Measurements from ENCODE around the gene KRT78.

Gene KRT78

GRCh38 chr12:52878507-52879393 is 30.0 kb upstream of the KRT78 start:
- Histone ChIP-seq H3K9ac (ENCODE audit: low read depth, low read length) (peak overlapping the region; percentile 58), H3K9me3 (ENCODE audit: control insufficient read depth, insufficient read depth, low read length) (no peaks in the 10 kb centered on the region), H3K36me3 (ENCODE audit: control insufficient read depth, insufficient read depth, low read length) (no peaks in the 10 kb centered on the region), H3K4me3 (ENCODE audit: low read depth, low read length) (peak overlapping the region; percentile 46), H3K27me3 (ENCODE audit: control insufficient read depth, insufficient read depth, low read length) (peaks cover 16% of the 10 kb centered on the region), H3K4me1 (ENCODE audit: control insufficient read depth, insufficient read depth, low read length) (peaks cover 2% of the 10 kb centered on the region)

- peaks cover 6% of the 10 kb centered on the region for H3K4me1 ChIP-seq (ENCODE audit: control insufficient read depth, insufficient read depth, low read length)
- no peaks in the 10 kb centered on the region for H3K9me3 ChIP-seq (ENCODE audit: control insufficient read depth, insufficient read depth, low read length)
- no peak overlapping the region for H3K4me3 ChIP-seq (ENCODE audit: low read depth, low read length)
- H3K36me3 ChIP-seq (ENCODE audit: control insufficient read depth, insufficient read depth, low read length): no peaks in the 10 kb centered on the region
- H3K27me3 ChIP-seq (ENCODE audit: control insufficient read depth, insufficient read depth, low read length): peaks cover 24% of the 10 kb centered on the region
- no peak overlapping the region for H3K9ac ChIP-seq (ENCODE audit: low read depth, low read length)
These were observed 28.4 kb upstream of the KRT78 start for GRCh38 chr12:52877242-52877641.

GRCh38 chr12:52876372-52876771 is 27.6 kb upstream of the KRT78 start:
- Histone ChIP-seq H3K9me3 (ENCODE audit: control insufficient read depth, insufficient read depth, low read length) (no peaks in the 10 kb centered on the region), H3K36me3 (ENCODE audit: control insufficient read depth, insufficient read depth, low read length) (no peaks in the 10 kb centered on the region), H3K4me3 (ENCODE audit: low read depth, low read length) (no peak overlapping the region), H3K9ac (ENCODE audit: low read depth, low read length) (no peak overlapping the region), H3K27me3 (ENCODE audit: control insufficient read depth, insufficient read depth, low read length) (peaks cover 28% of the 10 kb centered on the region), H3K4me1 (ENCODE audit: control insufficient read depth, insufficient read depth, low read length) (peaks cover 6% of the 10 kb centered on the region)

- H3K9ac ChIP-seq (ENCODE audit: low read depth, low read length): no peak overlapping the region
- peaks cover 30% of the 10 kb centered on the region for H3K27me3 ChIP-seq (ENCODE audit: control insufficient read depth, insufficient read depth, low read length)
- no peaks in the 10 kb centered on the region for H3K36me3 ChIP-seq (ENCODE audit: control insufficient read depth, insufficient read depth, low read length)
- H3K4me3 ChIP-seq (ENCODE audit: low read depth, low read length): peak overlapping the region; percentile 30
- H3K4me1 ChIP-seq (ENCODE audit: control insufficient read depth, insufficient read depth, low read length): peaks cover 6% of the 10 kb centered on the region
- H3K9me3 ChIP-seq (ENCODE audit: control insufficient read depth, insufficient read depth, low read length): no peaks in the 10 kb centered on the region
These were observed 26.0 kb upstream of the KRT78 start for GRCh38 chr12:52874573-52875435.

GRCh38 chr12:52873832-52874572 is 25.2 kb upstream of the KRT78 start:
- Histone ChIP-seq H3K9ac (ENCODE audit: low read depth, low read length) (no peak overlapping the region), H3K27me3 (ENCODE audit: control insufficient read depth, insufficient read depth, low read length) (peaks cover 29% of the 10 kb centered on the region), H3K4me3 (ENCODE audit: low read depth, low read length) (peak overlapping the region; percentile 59), H3K9me3 (ENCODE audit: control insufficient read depth, insufficient read depth, low read length) (no peaks in the 10 kb centered on the region), H3K4me1 (ENCODE audit: control insufficient read depth, insufficient read depth, low read length) (peaks cover 6% of the 10 kb centered on the region), H3K36me3 (ENCODE audit: control insufficient read depth, insufficient read depth, low read length) (no peaks in the 10 kb centered on the region)

- H3K9me3 ChIP-seq (ENCODE audit: control insufficient read depth, insufficient read depth, low read length): no peaks in the 10 kb centered on the region
- no peak overlapping the region for H3K9ac ChIP-seq (ENCODE audit: low read depth, low read length)
- peak overlapping the region; percentile 59 for H3K4me3 ChIP-seq (ENCODE audit: low read depth, low read length)
- no peaks in the 10 kb centered on the region for H3K36me3 ChIP-seq (ENCODE audit: control insufficient read depth, insufficient read depth, low read length)
- peaks cover 6% of the 10 kb centered on the region for H3K4me1 ChIP-seq (ENCODE audit: control insufficient read depth, insufficient read depth, low read length)
- H3K27me3 ChIP-seq (ENCODE audit: control insufficient read depth, insufficient read depth, low read length): peaks cover 24% of the 10 kb centered on the region
These were observed 24.7 kb upstream of the KRT78 start for GRCh38 chr12:52873513-52873831.

GRCh38 chr12:52872644-52873389 is 24.0 kb upstream of the KRT78 start:
- Histone ChIP-seq H3K36me3 (ENCODE audit: control insufficient read depth, insufficient read depth, low read length) (no peaks in the 10 kb centered on the region), H3K27me3 (ENCODE audit: control insufficient read depth, insufficient read depth, low read length) (peaks cover 23% of the 10 kb centered on the region), H3K4me3 (ENCODE audit: low read depth, low read length) (no peak overlapping the region), H3K9ac (ENCODE audit: low read depth, low read length) (no peak overlapping the region), H3K9me3 (ENCODE audit: control insufficient read depth, insufficient read depth, low read length) (no peaks in the 10 kb centered on the region), H3K4me1 (ENCODE audit: control insufficient read depth, insufficient read depth, low read length) (peaks cover 6% of the 10 kb centered on the region)

GRCh38 chr12:52871291-52872039 is 22.7 kb upstream of the KRT78 start:
- Histone ChIP-seq H3K27me3 (ENCODE audit: control insufficient read depth, insufficient read depth, low read length) (peaks cover 23% of the 10 kb centered on the region), H3K9ac (ENCODE audit: low read depth, low read length) (no peak overlapping the region), H3K4me1 (ENCODE audit: control insufficient read depth, insufficient read depth, low read length) (peaks cover 4% of the 10 kb centered on the region), H3K36me3 (ENCODE audit: control insufficient read depth, insufficient read depth, low read length) (no peaks in the 10 kb centered on the region), H3K9me3 (ENCODE audit: control insufficient read depth, insufficient read depth, low read length) (no peaks in the 10 kb centered on the region), H3K4me3 (ENCODE audit: low read depth, low read length) (no peak overlapping the region)

GRCh38 chr12:52870361-52871290 is 21.8 kb upstream of the KRT78 start:
- Histone ChIP-seq H3K36me3 (ENCODE audit: control insufficient read depth, insufficient read depth, low read length) (no peaks in the 10 kb centered on the region), H3K9ac (ENCODE audit: low read depth, low read length) (no peak overlapping the region), H3K27me3 (ENCODE audit: control insufficient read depth, insufficient read depth, low read length) (peaks cover 23% of the 10 kb centered on the region), H3K9me3 (ENCODE audit: control insufficient read depth, insufficient read depth, low read length) (no peaks in the 10 kb centered on the region), H3K4me1 (ENCODE audit: control insufficient read depth, insufficient read depth, low read length) (peaks cover 4% of the 10 kb centered on the region), H3K4me3 (ENCODE audit: low read depth, low read length) (no peak overlapping the region)

- Histone ChIP-seq H3K4me3 (ENCODE audit: low read depth, low read length) (no peak overlapping the region), H3K36me3 (ENCODE audit: control insufficient read depth, insufficient read depth, low read length) (no peaks in the 10 kb centered on the region), H3K9ac (ENCODE audit: low read depth, low read length) (no peak overlapping the region), H3K4me1 (ENCODE audit: control insufficient read depth, insufficient read depth, low read length) (no peaks in the 10 kb centered on the region), H3K27me3 (ENCODE audit: control insufficient read depth, insufficient read depth, low read length) (peaks cover 6% of the 10 kb centered on the region), H3K9me3 (ENCODE audit: control insufficient read depth, insufficient read depth, low read length) (no peaks in the 10 kb centered on the region)
These were observed 18.8 kb upstream of the KRT78 start for GRCh38 chr12:52867642-52868041.

Data from iPS-15b (cell line).